OCI-LY1 (cell line): ENCODE measurements around the gene NPHP1.
"Not testable (repeated sequence)": the region's sequence is repeated elsewhere in the genome, so short reads cannot be mapped to it uniquely, and the experiment has no call there.

Experiments used
- H2AFZ ChIP-seq: fragments of 200-600 bp; sonication (generic), shearing (Covaris generic); 2 replicates; pipeline ENCODE4 v1.6.0; 2014; ENCODE audit warnings: antibody characterized with exemption, mild to moderate bottlenecking, low read length
- H3F3A ChIP-seq: fragments of 200-600 bp; sonication (generic), shearing (Covaris generic); 2 replicates; pipeline ENCODE4 v1.6.0; 2014; ENCODE audit warnings: mild to moderate bottlenecking, antibody characterized with exemption, low read length, moderate library complexity; ENCODE audit not compliant: insufficient read depth
- H3K27ac ChIP-seq: fragments of 200-600 bp; sonication (generic); 2 replicates; pipeline ENCODE4 v1.5.1; 2014; ENCODE audit warnings: low read length, mixed run types, mild to moderate bottlenecking, low read depth; ENCODE audit not compliant: poor library complexity, severe bottlenecking
- H3K27me3 ChIP-seq: fragments of 200-600 bp; sonication (generic); 2 replicates; pipeline ENCODE4 v1.6.0; 2014; ENCODE audit warnings: antibody characterized with exemption, mild to moderate bottlenecking, low read length, moderate library complexity; ENCODE audit not compliant: insufficient read depth
- H3K36me3 ChIP-seq: fragments of 200-600 bp; sonication (generic); 2 replicates; pipeline ENCODE4 v1.6.1; 2014; ENCODE audit warnings: mild to moderate bottlenecking, antibody characterized with exemption, low read length, moderate library complexity, mixed read lengths; ENCODE audit not compliant: insufficient read depth
- H3K4me1 ChIP-seq: fragments of 200-600 bp; sonication (generic); 2 replicates; pipeline ENCODE4 v1.5.1; 2014; ENCODE audit warnings: mild to moderate bottlenecking, low read length, moderate library complexity; ENCODE audit not compliant: insufficient read depth, severe bottlenecking
- H3K4me2 ChIP-seq: fragments of 200-600 bp; sonication (generic), shearing (Covaris generic); 2 replicates; pipeline ENCODE4 v1.6.1; 2014; ENCODE audit warnings: low read length
- H3K4me3 ChIP-seq: fragments of 200-600 bp; sonication (generic); 2 replicates; pipeline ENCODE4 v1.5.1; 2014; ENCODE audit warnings: low read length, low read depth, mild to moderate bottlenecking, mixed read lengths; ENCODE audit not compliant: poor library complexity, severe bottlenecking
- H3K79me2 ChIP-seq: fragments of 200-600 bp; shearing (Covaris generic); 2 replicates; pipeline ENCODE4 v1.6.1; 2016; ENCODE audit warnings: mixed run types, low read length, mixed read lengths; ENCODE audit not compliant: insufficient read depth
- H3K9ac ChIP-seq: fragments of 200-600 bp; sonication (generic), shearing (Covaris generic); 2 replicates; pipeline ENCODE4 v1.6.1; 2014; ENCODE audit warnings: mild to moderate bottlenecking, low read length, mixed read lengths
- H3K9me2 ChIP-seq: fragments of 200-600 bp; sonication (generic), shearing (Covaris generic); 2 replicates; pipeline ENCODE4 v1.6.1; 2014; ENCODE audit warnings: low read depth, mild to moderate bottlenecking, low read length, mixed read lengths
- H3K9me3 ChIP-seq: fragments of 200-600 bp; shearing (Covaris generic); 2 replicates; pipeline ENCODE4 v1.6.1; 2014; ENCODE audit warnings: low read length, mixed read lengths
- H4K20me1 ChIP-seq: fragments of 200-600 bp; sonication (generic), shearing (Covaris generic); 2 replicates; pipeline ENCODE4 v1.6.0; 2016; ENCODE audit warnings: mild to moderate bottlenecking, low read length; ENCODE audit not compliant: insufficient read depth
- CTCF ChIP-seq: fragments of 200-600 bp; sonication (generic), shearing (Covaris generic); IDR thresholded peaks from 2 replicates; pipeline ENCODE4 v1.5.1; 2017; ENCODE audit warnings: mild to moderate bottlenecking, antibody characterized with exemption, low read length, moderate library complexity, mixed read lengths
- EZH2 ChIP-seq: fragments of 200-600 bp; sonication (generic), shearing (Covaris generic); IDR thresholded peaks from 2 replicates; pipeline ENCODE4 v1.8.0; 2017; ENCODE audit warnings: borderline replicate concordance, mixed run types, mild to moderate bottlenecking, antibody characterized with exemption, low read length, moderate library complexity, mixed read lengths

NPHP1 gene

GRCh38 chr2:110205660-110206455, 1.0 kb upstream of the NPHP1 start:
- Histone ChIP-seq H3K4me2 (peak overlapping the region; percentile 78; the same call in 1 of the 2 replicates), H3K9me3 (no peaks in the 10 kb centered on the region), H3K9me2 (no peaks in the 10 kb centered on the region), H3F3A (no peaks in the 10 kb centered on the region), H3K4me1 (peaks cover 12% of the 10 kb centered on the region), H3K9ac (no peak overlapping the region), H3K79me2 (no peaks in the 10 kb centered on the region), H4K20me1 (no peaks in the 10 kb centered on the region), H3K27me3 (no peaks in the 10 kb centered on the region), H2AFZ (0 out of 2 replicates have a peak overlapping the region, but pooled peaks have one; percentile 59), H3K36me3 (peaks cover 13% of the 10 kb centered on the region; the same call in 1 of the 2 replicates), H3K4me3 (peak overlapping the region; percentile 65), H3K27ac (no peak overlapping the region)
- no peak for TF ChIP-seq EZH2

GRCh38 chr2:110198016-110198415, 6.8 kb downstream of the NPHP1 start:
- Histone ChIP-seq H3F3A (no peaks in the 10 kb centered on the region), H3K4me3 (no peak overlapping the region), H3K79me2 (no peaks in the 10 kb centered on the region), H3K27me3 (peaks cover 3% of the 10 kb centered on the region; the same call in 1 of the 2 replicates), H3K9me2 (no peaks in the 10 kb centered on the region), H3K4me2 (no peak overlapping the region), H4K20me1 (no peaks in the 10 kb centered on the region), H3K27ac (no peak overlapping the region), H3K9me3 (no peaks in the 10 kb centered on the region), H3K36me3 (no peaks in the 10 kb centered on the region), H3K4me1 (no peaks in the 10 kb centered on the region), H2AFZ (no peak overlapping the region), H3K9ac (no peak overlapping the region)
- TF ChIP-seq EZH2 = no peak
- no peak for TF ChIP-seq CTCF

- Histone ChIP-seq H3K4me1 (no peaks in the 10 kb centered on the region), H4K20me1 (no peaks in the 10 kb centered on the region), H3K9ac (no peak overlapping the region), H3K27ac (no peak overlapping the region), H3K36me3 (no peaks in the 10 kb centered on the region), H3K4me3 (no peak overlapping the region), H3K27me3 (peaks cover 3% of the 10 kb centered on the region; the same call in 1 of the 2 replicates), H3K9me3 (no peaks in the 10 kb centered on the region), H3K4me2 (no peak overlapping the region), H3F3A (no peaks in the 10 kb centered on the region), H3K79me2 (no peaks in the 10 kb centered on the region), H3K9me2 (no peaks in the 10 kb centered on the region), H2AFZ (no peak overlapping the region)
- TF ChIP-seq CTCF (no peak), EZH2 (no peak)
Observed at GRCh38 chr2:110197452-110197851, 7.4 kb downstream of the NPHP1 start.

- H3K9me3 ChIP-seq, H3F3A ChIP-seq, H3K27me3 ChIP-seq, H3K4me2 ChIP-seq, H3K9ac ChIP-seq, H2AFZ ChIP-seq, H3K4me3 ChIP-seq, H3K79me2 ChIP-seq, H3K4me1 ChIP-seq, H3K36me3 ChIP-seq, H3K9me2 ChIP-seq, H4K20me1 ChIP-seq, H3K27ac ChIP-seq: not testable (repeated sequence)
Observed at GRCh38 chr2:110190169-110190568, 14.6 kb downstream of the NPHP1 start.
